Lower leg skin (tissue), 4 donors: ENCODE data around the gene TRIM16. TPM values are rescaled to one million over a fixed set of nuclear protein-coding genes. Genes with fewer than 3 reads are reported as not detected.
"Not testable (repeated sequence)": the region's sequence is repeated elsewhere in the genome, so short reads cannot be mapped to it uniquely, and the experiment has no call there.

Experiments used
- DNase-seq, 2 donors: peaks; one replicate each; pipeline ENCODE4 v3.0.0-alpha.2; 2019; ENCODE audit warnings: low spot score in 2 of 2
- H3K4me3 ChIP-seq: fragments of 200-600 bp; sonication (generic); 2 replicates; pipeline ENCODE4 v1.5.1; 2017; ENCODE audit warnings: mild to moderate bottlenecking, low read depth; ENCODE audit not compliant: poor library complexity, severe bottlenecking
- WGBS, 2 donors: methylation state at CpG; one replicate each; pipeline ENCODE4 v1.1.5; 2018; 5-methylcytosine and 5-hydroxymethylcytosine counted together
- intact Hi-C: fragments of 100-400 bp; cut with DNase I; formaldehyde crosslinking; loops from one replicate; pipeline ENCODE4 v1.15.0; 2023; ENCODE audit warnings: low total_unique reads
- total RNA-seq, 4 donors: library from RNA; depleted of rRNA; stranded (reverse); fragments of >200 nt; gene quantifications; one replicate each; pipeline ENCODE4 v1.1.0, GENCODE V29; 2016

The TRIM16 gene
- total RNA-seq, result 10 to 100 TPM; 33.2 to 80.1 (median 48.9) TPM

DNA sequence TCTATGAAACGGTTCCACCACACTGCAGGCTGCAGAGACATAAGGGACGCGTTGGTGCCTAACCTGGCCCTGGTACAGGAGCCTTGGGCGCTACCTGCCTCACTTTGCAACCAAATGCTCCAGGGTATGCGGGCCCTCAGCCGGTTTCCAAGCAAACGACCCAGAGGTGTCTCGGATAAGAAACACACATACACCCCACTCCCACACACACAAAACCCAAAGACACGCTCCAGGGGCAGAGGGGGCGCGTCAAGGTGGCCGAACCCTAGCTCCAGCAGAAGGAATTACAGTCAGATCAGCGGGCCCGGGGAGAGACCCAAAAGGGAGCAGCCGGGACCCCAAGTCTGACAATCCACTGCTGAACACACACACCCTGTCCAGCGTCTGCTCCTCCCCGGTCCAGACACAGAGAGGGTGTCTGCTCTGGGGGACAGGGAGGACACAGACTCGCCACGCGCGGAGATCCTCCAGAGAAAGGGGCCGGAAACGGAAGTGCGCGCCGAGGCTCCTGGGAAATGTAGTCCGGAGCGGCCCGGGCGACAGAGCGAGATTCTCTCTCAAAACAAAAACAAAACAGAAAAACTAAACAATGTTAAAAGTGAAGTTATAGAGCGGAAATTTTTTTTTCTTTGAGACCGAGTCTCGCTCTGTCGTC is at the start of gene TRIM16:
Gene TRIM16, minus strand, starts transcription at position 488 of the 655 bp plus-strand sequence. CDS start 32,702 bp downstream, outside the sequence.
- intact Hi-C loops, result not testable (repeated sequence)
- 1 to 2% methylated on average over 28 to 34 of the region's 35 CpGs for WGBS, 2 donors
- DNase-seq, result peak; percentile 65 to 97
- H3K4me3 ChIP-seq, result peak within 1 kb of the TSS; percentile 40

DNA sequence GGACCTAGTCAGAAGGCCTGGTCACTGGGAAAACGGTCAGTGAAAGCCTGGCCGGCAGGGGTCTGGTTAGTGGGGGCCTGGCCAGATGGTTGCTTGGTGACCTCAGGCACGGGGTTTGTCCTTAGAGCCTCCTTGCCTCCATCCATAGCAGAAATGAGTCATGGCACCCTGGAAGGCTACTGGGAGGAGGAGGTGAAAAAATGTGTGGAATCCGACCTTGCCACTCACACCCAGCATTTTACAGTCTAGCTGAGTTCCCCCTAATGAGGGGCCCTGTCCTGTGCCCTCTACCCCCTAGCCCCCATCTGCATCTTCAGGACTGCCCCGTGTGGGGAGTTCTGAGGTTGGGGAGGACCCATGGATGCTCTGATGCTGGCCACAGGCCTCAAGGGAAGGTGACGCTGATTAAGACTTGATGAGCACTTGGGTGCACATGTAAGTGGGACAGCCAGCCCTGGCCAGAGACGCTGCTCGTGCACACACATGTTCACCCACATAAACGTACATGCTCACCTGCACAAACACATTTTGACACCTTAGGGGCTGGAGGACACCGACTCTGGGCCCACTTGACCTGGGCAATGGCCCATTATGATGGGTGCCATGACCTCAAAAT is 49.2 kb upstream of the TRIM16 start:
- WGBS, 2 donors, result 86 to 90% methylated on average over 6 to 7 of the region's 10 CpGs
- DNase-seq, intact Hi-C loops, H3K4me3 ChIP-seq: not testable (repeated sequence)

DNA sequence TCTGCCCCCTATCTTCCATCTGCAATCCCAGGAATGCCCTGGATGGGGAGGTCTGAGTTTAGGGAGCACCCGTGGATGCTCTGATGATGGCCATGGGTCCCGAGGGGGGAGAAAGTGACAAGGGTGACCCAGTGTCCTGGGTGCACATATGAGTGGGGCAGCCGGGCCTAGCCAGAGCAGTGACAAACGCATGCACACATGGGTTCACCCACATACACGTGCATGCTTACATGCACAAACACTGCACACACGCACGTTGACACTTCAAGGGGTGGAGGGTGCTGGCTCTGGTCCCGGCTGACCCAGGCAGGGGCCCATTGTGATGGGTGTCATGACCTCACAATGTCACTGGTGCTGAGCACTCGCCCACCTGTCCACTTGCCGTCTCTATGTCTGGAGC is 47.8 kb upstream of the TRIM16 start, which contains the start of gene TBC1D26:
Gene TBC1D26, plus strand, starts transcription at position 384 of the 400 bp plus-strand sequence. CDS start 3,066 bp downstream, outside the sequence.
- intact Hi-C loops, DNase-seq, H3K4me3 ChIP-seq: not testable (repeated sequence)
- 75 to 89% methylated on average over 5 to 7 of the region's 10 CpGs for WGBS, 2 donors

DNA sequence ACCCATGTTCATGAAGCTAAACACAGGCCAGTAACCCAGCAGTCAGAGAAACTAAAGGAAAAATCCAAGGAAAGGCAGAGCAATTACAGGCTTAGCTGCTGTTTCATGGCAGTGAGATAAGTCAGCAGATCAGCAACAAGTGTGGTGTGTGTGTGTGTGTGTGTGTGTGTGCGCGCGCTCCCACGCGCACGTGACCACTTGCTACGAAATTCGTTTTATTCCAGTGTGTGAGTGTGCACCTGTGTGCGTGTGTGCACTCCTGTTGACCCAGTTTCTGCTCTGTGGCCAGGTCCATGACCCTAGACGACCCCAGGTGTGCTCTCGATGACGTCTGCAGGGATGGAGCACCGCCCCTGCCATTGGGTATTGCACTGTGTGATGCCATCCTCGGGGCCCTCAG is 46.4 kb upstream of the TRIM16 start:
- DNase-seq, intact Hi-C loops: not testable (repeated sequence)
- WGBS, 2 donors, result 86 to 90% methylated on average over 6 to 14 of the region's 14 CpGs

DNA sequence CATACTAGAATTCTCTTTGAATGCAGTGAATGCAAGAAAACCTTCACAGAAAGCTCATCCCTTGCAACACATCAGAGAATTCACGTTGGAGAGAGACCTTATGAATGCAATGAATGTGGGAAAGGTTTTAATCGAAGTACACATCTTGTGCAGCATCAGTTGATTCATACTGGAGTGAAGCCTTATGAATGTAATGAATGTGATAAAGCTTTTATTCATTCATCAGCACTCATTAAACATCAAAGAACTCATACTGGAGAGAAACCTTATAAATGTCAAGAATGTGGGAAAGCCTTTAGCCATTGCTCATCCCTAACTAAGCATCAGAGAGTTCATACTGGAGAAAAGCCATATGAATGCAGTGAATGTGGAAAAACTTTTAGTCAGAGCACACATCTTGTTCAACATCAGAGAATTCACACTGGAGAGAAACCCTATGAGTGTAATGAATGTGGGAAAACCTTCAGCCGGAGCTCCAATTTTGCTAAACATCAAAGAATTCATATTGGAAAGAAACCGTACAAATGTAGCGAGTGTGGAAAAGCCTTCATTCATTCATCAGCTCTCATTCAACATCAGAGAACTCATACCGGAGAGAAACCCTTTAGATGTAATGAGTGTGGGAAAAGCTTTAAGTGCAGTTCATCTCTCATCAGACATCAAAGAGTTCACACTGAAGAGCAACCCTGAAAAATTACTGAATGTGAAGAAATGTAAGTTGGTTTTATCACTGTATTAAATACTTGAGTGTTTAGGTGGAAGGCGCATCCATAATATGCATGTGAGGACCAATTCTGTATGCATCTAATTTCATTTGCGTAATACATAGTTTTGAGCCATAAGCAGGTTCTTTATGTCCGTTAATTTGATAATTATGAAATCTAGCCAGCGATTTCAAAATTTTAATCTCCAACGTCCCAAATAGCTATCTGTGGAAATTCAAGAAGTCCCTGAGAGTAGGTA is 32.8 kb upstream of the TRIM16 start:
- H3K4me3 ChIP-seq, intact Hi-C loops, DNase-seq: not testable (repeated sequence)
- 97 to 98% methylated on average over 10 to 11 of the region's 11 CpGs for WGBS, 2 donors

More for the DNA sequence above, 46.4 kb upstream of the TRIM16 start:
- not testable (repeated sequence) for H3K4me3 ChIP-seq

DNA sequence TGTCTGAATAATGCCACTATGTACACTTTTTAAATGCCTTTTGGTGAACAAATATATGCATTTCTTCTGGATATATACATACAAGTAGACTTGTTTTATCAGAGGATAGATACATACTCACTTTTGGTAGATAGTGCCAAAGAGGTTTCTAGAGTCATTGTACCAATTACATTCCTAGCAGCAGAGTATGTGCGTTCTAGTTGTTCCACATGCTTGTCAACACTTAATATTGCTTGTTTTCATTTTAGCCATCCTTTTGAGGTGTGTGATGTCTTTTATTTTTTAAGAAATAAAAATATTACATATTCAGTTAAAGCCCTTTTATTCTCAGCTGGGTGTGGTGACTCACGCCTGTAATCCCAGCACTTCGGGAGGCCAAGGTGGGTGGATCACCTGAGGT is 24.8 kb upstream of the TRIM16 start:
- DNase-seq, H3K4me3 ChIP-seq, intact Hi-C loops: not testable (repeated sequence)
- WGBS, 2 donors, result 67 to 82% methylated on average over 3 of the region's 3 CpGs

DNA sequence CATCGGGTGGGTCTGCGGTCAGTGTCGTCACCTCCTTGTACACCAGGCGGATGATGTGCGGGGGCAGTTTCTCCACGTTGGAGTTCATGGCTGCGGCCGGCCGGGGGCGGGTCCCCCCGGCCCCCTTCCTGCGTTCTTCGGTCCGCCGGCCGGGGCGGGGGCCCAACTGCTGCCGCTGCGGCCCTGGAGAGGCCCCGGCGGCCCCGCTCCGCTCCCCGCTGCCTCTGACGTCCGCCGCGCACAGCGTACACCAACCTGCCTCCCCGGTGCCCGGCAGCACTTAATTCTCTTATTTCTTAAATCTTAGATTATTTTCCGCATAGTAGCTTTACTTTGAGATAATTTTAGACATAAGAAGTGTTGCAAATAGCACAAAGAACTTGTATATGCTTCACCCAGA is 20.7 kb upstream of the TRIM16 start:
- DNase-seq, intact Hi-C loops: not testable (repeated sequence)
- 98 to 99% methylated on average over 32 of the region's 32 CpGs for WGBS, 2 donors

DNA sequence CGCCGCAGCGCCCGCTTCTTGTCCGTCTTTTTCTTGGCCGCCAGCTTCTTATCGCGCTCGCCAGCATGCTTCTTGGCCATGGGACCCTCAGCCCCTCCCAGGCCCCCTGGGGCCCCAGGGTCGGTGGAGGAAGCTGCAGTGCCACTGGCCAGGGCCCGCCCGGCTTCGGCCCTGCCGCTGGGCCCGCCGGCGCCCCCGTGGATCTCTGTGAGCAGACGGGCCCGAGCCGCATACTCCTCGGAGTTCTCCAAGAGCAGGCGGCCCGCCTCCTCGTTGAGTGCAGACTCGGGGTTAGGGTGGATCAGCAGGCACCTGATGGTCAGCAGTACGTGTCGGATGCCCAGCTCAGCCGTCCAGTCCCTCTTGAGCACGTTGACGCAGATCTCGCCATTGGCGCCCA is 20.1 kb upstream of the TRIM16 start:
- 93 to 97% methylated on average over 19 to 24 of the region's 33 CpGs for WGBS, 2 donors
- H3K4me3 ChIP-seq, DNase-seq, intact Hi-C loops: not testable (repeated sequence)

More for the DNA sequence above, 20.7 kb upstream of the TRIM16 start:
- H3K4me3 ChIP-seq, result not testable (repeated sequence)

DNA sequence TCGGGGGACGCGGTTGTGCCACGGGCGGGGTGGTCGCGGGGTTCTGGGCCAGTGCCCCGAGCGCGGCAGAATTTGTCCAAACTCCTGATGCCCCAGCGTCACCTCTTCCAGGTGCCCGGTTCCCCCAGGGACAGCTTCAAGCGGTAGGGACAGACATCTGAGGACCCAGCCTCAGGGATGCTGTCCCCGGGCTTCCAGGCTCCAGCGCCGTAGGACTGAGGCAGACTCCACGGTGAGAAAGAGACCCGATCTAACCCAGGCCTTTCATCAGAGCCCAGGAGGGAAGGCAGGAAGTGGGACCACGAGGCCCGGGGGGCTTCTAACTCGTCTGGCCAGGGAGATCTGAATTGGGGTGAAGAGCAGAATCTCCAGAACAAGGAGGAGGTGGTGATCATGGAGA is 15.8 kb upstream of the TRIM16 start:
- peak overlapping the region; percentile 47 for H3K4me3 ChIP-seq
- WGBS, 2 donors, result no CpG with 5 or more reads among the region's 21 CpGs
- DNase-seq, intact Hi-C loops: not testable (repeated sequence)

DNA sequence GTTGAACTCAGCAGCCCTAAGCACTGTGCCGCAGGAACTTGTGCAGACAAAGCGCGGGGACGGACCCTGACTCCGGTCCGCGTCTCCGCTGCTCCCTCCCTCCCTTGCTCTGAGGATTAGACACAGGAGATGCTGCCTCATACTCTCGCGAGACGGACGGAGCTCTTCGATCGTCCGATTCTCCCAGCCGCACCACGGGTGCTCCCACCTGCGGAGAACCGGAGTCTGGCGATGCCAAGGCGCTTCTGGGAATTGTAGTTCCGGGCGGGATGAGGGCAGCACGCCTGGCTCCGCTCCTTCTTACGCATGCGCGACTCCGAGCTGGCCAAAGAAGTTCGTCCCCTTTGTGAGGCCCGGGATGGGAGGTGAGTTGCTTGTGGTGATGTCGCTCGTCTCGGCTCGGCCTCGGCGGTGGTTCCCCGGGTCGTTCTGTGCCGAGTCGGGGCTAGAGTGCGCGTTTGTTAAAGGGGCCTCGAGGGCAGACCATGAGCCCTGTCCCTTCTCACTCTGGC is 15.4 kb upstream of the TRIM16 start, which contains the start of gene ZNF286A:
Gene ZNF286A, plus strand, starts transcription at position 340 of the 512 bp plus-strand sequence. CDS start 578 bp downstream, outside the sequence.
- 1% methylated on average over 29 to 35 of the region's 44 CpGs for WGBS, 2 donors
- DNase-seq, result peak; percentile 99
- peak within 1 kb of the TSS; percentile 47 for H3K4me3 ChIP-seq
- intact Hi-C loops, result not testable (repeated sequence)

DNA sequence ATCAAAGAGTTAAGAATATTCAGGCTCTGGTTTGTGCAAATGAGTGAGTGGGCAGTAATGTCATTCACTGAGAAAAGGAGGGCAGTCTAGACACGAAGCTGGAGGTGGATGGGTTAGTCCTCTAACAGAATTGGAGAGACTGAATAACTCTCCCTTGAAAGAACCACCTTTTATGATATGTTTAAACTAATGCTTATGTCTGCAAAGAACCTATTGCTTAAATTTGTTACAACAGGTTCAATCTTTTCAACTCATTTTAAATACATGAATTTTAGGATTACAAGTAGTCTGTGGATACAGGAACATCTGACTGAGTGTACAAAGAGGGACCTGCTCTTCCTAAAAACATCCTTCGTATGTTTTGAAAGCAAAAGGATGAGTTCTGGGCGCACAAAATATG is 14.9 kb upstream of the TRIM16 start:
- DNase-seq, intact Hi-C loops, H3K4me3 ChIP-seq: not testable (repeated sequence)
- whole genome bisulfite sequencing, 2 donors, result 0 to 3% methylated on average over 3 of the region's 3 CpGs

DNA sequence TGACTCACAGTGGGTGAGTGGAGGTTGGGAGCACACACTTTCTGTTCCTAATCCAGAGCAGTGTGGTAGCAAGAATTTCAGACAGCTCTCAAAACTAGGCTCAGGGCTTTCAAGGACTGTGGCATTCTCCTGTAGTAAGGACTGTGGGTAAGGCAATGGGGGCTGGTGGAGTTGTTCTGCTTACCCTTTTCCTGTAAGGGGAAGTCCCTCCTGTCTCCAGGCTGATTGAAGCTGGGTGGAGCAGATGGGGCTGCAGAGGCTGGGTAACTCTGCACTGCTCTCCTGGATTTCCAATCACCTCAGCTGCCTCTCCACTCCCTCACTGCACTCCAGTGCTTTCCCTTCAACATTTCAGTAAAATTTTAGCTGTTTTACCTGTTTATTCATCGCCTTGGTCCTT is 3.4 kb upstream of the TRIM16 start:
- 95 to 100% methylated on average over 1 of the region's 1 CpG for WGBS, 2 donors
- H3K4me3 ChIP-seq, DNase-seq, intact Hi-C loops: not testable (repeated sequence)

DNA sequence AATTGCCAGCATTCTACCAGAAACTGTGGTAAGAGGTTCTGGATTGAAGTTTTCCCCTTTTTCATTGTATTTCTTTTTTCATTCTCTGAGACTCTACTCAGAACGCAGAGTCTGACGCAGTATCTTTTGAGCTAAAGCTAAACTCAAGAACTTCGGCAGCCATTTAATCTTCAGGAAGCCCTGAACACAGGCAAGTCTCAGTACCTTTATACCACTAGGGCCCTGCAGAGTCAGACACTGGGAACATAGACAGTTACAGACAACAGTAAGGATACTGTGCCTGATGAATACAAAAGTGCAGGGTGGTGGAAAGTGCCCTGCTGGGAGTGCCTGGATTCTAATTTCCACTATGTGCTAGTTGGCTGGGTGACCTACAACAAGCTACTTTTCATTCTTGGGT is 976 bp downstream of the TRIM16 start:
- intact Hi-C loops, H3K4me3 ChIP-seq, DNase-seq: not testable (repeated sequence)
- 93 to 95% methylated on average over 3 of the region's 3 CpGs for WGBS, 2 donors

DNA sequence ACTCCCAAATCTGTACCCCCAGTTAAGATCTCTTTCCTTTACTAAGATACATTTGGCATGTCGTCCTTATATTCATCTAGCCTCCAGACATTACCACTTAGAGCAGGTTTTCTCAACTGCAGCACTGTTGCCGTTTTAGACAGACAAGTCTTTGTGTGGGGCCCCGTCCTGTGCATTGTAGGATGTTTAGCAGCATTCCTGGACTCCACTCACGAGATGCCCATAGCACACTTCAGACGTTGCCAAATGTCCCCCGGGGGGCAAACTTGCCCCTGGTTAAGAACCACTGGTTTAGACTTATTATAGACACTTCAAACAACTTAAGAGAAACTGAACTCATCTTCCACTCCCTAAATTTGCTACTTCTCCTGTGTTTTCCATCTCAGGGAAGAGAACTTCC is 8.1 kb downstream of the TRIM16 start:
- H3K4me3 ChIP-seq, DNase-seq, intact Hi-C loops: not testable (repeated sequence)
- 80% methylated on average over 6 of the region's 6 CpGs for WGBS, 2 donors
